Prostate gland (tissue), 2 donors: ENCODE data around the gene SORBS2. TPM values are rescaled to one million over a fixed set of nuclear protein-coding genes. Genes with fewer than 3 reads are reported as not detected.

Experiments
- DNase-seq: peaks from one replicate; pipeline ENCODE4 v3.0.0-alpha.2; 2019; ENCODE audit warnings: low spot score
- H3K27ac ChIP-seq, 2 donors: fragments of 200-600 bp; sonication (generic); 2 replicates each; pipeline ENCODE4 v1.5.1; 2017 to 2019
- H3K27me3 ChIP-seq: fragments of 200-600 bp; sonication (generic); replicated peaks from 2 replicates; pipeline ENCODE4 v1.5.1; 2019; ENCODE audit not compliant: insufficient read depth
- H3K36me3 ChIP-seq, 2 donors: fragments of 200-600 bp; sonication (generic); 1 replicate in 1 of 2; 2 replicates in 1 of 2; pipeline versions ENCODE4 v1.5.1 to v1.8.1; 2017 to 2019
- H3K4me1 ChIP-seq: fragments of 200-600 bp; sonication (generic); replicated peaks from 2 replicates; pipeline ENCODE4 v1.5.1; 2019
- H3K4me3 ChIP-seq, 2 donors: fragments of 200-600 bp; sonication (generic); 2 replicates each; pipeline ENCODE4 v1.5.1; 2017 to 2019
- H3K9me3 ChIP-seq: fragments of 200-600 bp; sonication (generic); 2 replicates; pipeline ENCODE4 v1.5.1; 2017
- CTCF ChIP-seq, 4 experiments: fragments of 200-600 bp in 2 of 4; fragments of 450-650 bp in 2 of 4; sonication (generic) in 2 of 4; IDR thresholded peaks; 1 replicate in 3 of 4; 2 replicates in 1 of 4; pipeline ENCODE4 v1.5.1; 2016 to 2019; ENCODE audit warnings: antibody characterized with exemption in 4 of 4, mild to moderate bottlenecking in 2 of 4, moderate library complexity in 2 of 4
- POLR2A ChIP-seq: fragments of 450-650 bp; IDR thresholded peaks from one replicate; pipeline ENCODE4 v1.6.1; 2016; ENCODE audit warnings: antibody characterized with exemption, mild to moderate bottlenecking
- POLR2AphosphoS5 ChIP-seq: sonication (generic); formaldehyde crosslinking; IDR thresholded peaks from one replicate; pipeline ENCODE4 v1.6.1; 2017; ENCODE audit warnings: antibody characterized with exemption
- WGBS: methylation state at CpG from one replicate; pipeline ENCODE4 v1.1.5; 2018; 5-methylcytosine and 5-hydroxymethylcytosine counted together
- intact Hi-C: fragments of 100-400 bp; cut with DNase I; formaldehyde crosslinking; loops from one replicate; pipeline ENCODE4 v1.14.2; 2022
- total RNA-seq, 2 donors: library from RNA; depleted of rRNA; stranded (reverse); fragments of >200 nt; gene quantifications; one replicate each; pipeline ENCODE4 v1.1.0, GENCODE V29; 2016

Gene SORBS2
- total RNA-seq, 2 donors from 2014 or later, result 175 to 242 TPM

- no peaks in the 10 kb centered on the region for H3K9me3 ChIP-seq
- no peaks in the 10 kb centered on the region for H3K27me3 ChIP-seq
- H3K36me3 ChIP-seq, result no peaks in the 10 kb centered on the region
- 89% methylated on average over 4 of the region's 4 CpGs for WGBS
- intact Hi-C loops, result no loop called here
- no peak for DNase-seq
- TF ChIP-seq CTCF (IDR thresholded peaks at IDR 0.05), result no peak
- no peak overlapping the region for H3K4me3 ChIP-seq
- H3K27ac ChIP-seq, result no peak overlapping the region
- H3K4me1 ChIP-seq, result no peaks in the 10 kb centered on the region
Observed at GRCh38 chr4:185793716-185794115, 18.3 kb downstream of the SORBS2 start.

- Histone ChIP-seq H3K27me3 (no peaks in the 10 kb centered on the region), H3K27ac (no peak overlapping the region), H3K9me3 (no peaks in the 10 kb centered on the region), H3K4me1 (no peaks in the 10 kb centered on the region), H3K36me3 (no peaks in the 10 kb centered on the region), H3K4me3 (no peak overlapping the region)
- TF ChIP-seq POLR2A, result no peak
- no peak for TF ChIP-seq POLR2AphosphoS5
- TF ChIP-seq CTCF (IDR thresholded peaks at IDR 0.05), result no peak
- DNase-seq, result no peak
- intact Hi-C loops, result no loop called here
- 66% methylated on average over 2 of the region's 2 CpGs for WGBS
Observed at GRCh38 chr4:185793116-185793485, 18.9 kb downstream of the SORBS2 start.

- TF ChIP-seq CTCF (IDR thresholded peaks at IDR 0.05) (no peak), POLR2AphosphoS5 (no peak), POLR2A (no peak)
Observed at GRCh38 chr4:185792384-185793115, 19.4 kb downstream of the SORBS2 start.

GRCh38 chr4:185787926-185788679 lies 23.9 kb downstream of the SORBS2 start:
- Histone ChIP-seq H3K9me3 (no peaks in the 10 kb centered on the region), H3K36me3 (no peaks in the 10 kb centered on the region), H3K4me3 (no peak overlapping the region), H3K27me3 (no peaks in the 10 kb centered on the region), H3K4me1 (no peaks in the 10 kb centered on the region), H3K27ac (no peak overlapping the region)
- DNase-seq, result no peak
- 91% methylated on average over 16 of the region's 16 CpGs for WGBS
- TF ChIP-seq POLR2AphosphoS5 (no peak), CTCF (IDR thresholded peaks at IDR 0.05) (no peak), POLR2A (no peak)
- intact Hi-C loops, result loop anchor here (5.0 kb wide), 1 partner anchor 66 kb away; no protein-coding TSS in a partner anchor

More at GRCh38 chr4:185792384-185793115, 19.4 kb downstream of the SORBS2 start:
- no peak overlapping the region for H3K27ac ChIP-seq
- no peaks in the 10 kb centered on the region for H3K9me3 ChIP-seq
- DNase-seq, result no peak
- intact Hi-C loops, result no loop called here
- 67% methylated on average over 11 of the region's 11 CpGs for WGBS
- H3K4me1 ChIP-seq, result no peaks in the 10 kb centered on the region
- no peak overlapping the region for H3K4me3 ChIP-seq
- H3K36me3 ChIP-seq, result no peaks in the 10 kb centered on the region
- H3K27me3 ChIP-seq, result no peaks in the 10 kb centered on the region

- intact Hi-C loops, result loop anchor here (5.0 kb wide), 1 partner anchor 64 kb away; no protein-coding TSS in a partner anchor
- no peaks in the 10 kb centered on the region for H3K9me3 ChIP-seq
- H3K4me1 ChIP-seq, result no peaks in the 10 kb centered on the region
- no peak for DNase-seq
- H3K36me3 ChIP-seq, result no peaks in the 10 kb centered on the region
- H3K27me3 ChIP-seq, result no peaks in the 10 kb centered on the region
- WGBS, result 89% methylated on average over 6 of the region's 6 CpGs
- H3K4me3 ChIP-seq, result no peak overlapping the region
- no peak for TF ChIP-seq POLR2A
- no peak for TF ChIP-seq POLR2AphosphoS5
- TF ChIP-seq CTCF (IDR thresholded peaks at IDR 0.05), result no peak
- no peak overlapping the region for H3K27ac ChIP-seq
Observed at GRCh38 chr4:185786422-185786821, 25.6 kb downstream of the SORBS2 start.
